ENCODE measurements around the gene ZBP1.

ZBP1 gene

GRCh38 chr20:57561356-57562279 lies 58.6 kb downstream of the ZBP1 start:
- H3K9me3 ChIP-seq (ENCODE audit: insufficient read depth, low read length), result 0 out of 2 replicates have a peak, but pooled peaks cover 8% of the 10 kb centered on the region
- DNase-seq (ENCODE audit: low read depth, low spot score), result no peak
- no peaks in the 10 kb centered on the region for H3K36me3 ChIP-seq (ENCODE audit: insufficient read depth, insufficient read length, low read length)
- H3K4me1 ChIP-seq (ENCODE audit: insufficient read depth, insufficient read length), result peaks cover 6% of the 10 kb centered on the region
- H3K4me3 ChIP-seq (ENCODE audit: insufficient read length, low read depth), result no peak overlapping the region
- no peak overlapping the region for H3K9ac ChIP-seq (ENCODE audit: insufficient read length, low read depth)
- TF ChIP-seq ZNF274 (IDR thresholded peaks at IDR 0.05; ENCODE audit: low read depth, low read length), result no peak
- no peak for TF ChIP-seq SUZ12 (IDR thresholded peaks at IDR 0.05; ENCODE audit: extremely low read depth, insufficient read depth, insufficient read length)
- TF ChIP-seq YY1 (IDR thresholded peaks at IDR 0.05; ENCODE audit: insufficient read depth, insufficient read length), result no peak
- no peaks in the 10 kb centered on the region for H3K27me3 ChIP-seq (ENCODE audit: insufficient read depth, insufficient read length)

GRCh38 chr20:57560554-57561355 lies 59.5 kb downstream of the ZBP1 start, which contains the start of gene PCK1:
TSS of gene PCK1 (plus strand) at chr20:57561110. CDS start at chr20:57561412, 302 bp downstream.
- Histone ChIP-seq H3K36me3 (ENCODE audit: insufficient read depth, insufficient read length, low read length) (no peaks in the 10 kb centered on the region), H3K27me3 (ENCODE audit: insufficient read depth, insufficient read length) (no peaks in the 10 kb centered on the region), H3K4me1 (ENCODE audit: insufficient read depth, insufficient read length) (peaks cover 6% of the 10 kb centered on the region), H3K9ac (ENCODE audit: insufficient read length, low read depth) (no peak within 1 kb of the TSS), H3K4me3 (ENCODE audit: insufficient read length, low read depth) (no peak within 1 kb of the TSS), H3K9me3 (ENCODE audit: insufficient read depth, low read length) (0 out of 2 replicates have a peak, but pooled peaks cover 8% of the 10 kb centered on the region)
- TF ChIP-seq SUZ12 (IDR thresholded peaks at IDR 0.05; ENCODE audit: extremely low read depth, insufficient read depth, insufficient read length) (no peak), YY1 (IDR thresholded peaks at IDR 0.05; ENCODE audit: insufficient read depth, insufficient read length) (no peak), ZNF274 (IDR thresholded peaks at IDR 0.05; ENCODE audit: low read depth, low read length) (no peak)
- no peak for DNase-seq (ENCODE audit: low read depth, low spot score)

- no peak for DNase-seq (ENCODE audit: low read depth, low spot score)
- Histone ChIP-seq H3K4me1 (ENCODE audit: insufficient read depth, insufficient read length) (peaks cover 6% of the 10 kb centered on the region), H3K9me3 (ENCODE audit: insufficient read depth, low read length) (0 out of 2 replicates have a peak, but pooled peaks cover 8% of the 10 kb centered on the region), H3K4me3 (ENCODE audit: insufficient read length, low read depth) (no peak overlapping the region), H3K9ac (ENCODE audit: insufficient read length, low read depth) (no peak overlapping the region), H3K36me3 (ENCODE audit: insufficient read depth, insufficient read length, low read length) (no peaks in the 10 kb centered on the region), H3K27me3 (ENCODE audit: insufficient read depth, insufficient read length) (no peaks in the 10 kb centered on the region)
- no peak for TF ChIP-seq YY1 (IDR thresholded peaks at IDR 0.05; ENCODE audit: insufficient read depth, insufficient read length)
- no peak for TF ChIP-seq SUZ12 (IDR thresholded peaks at IDR 0.05; ENCODE audit: extremely low read depth, insufficient read depth, insufficient read length)
- TF ChIP-seq ZNF274 (IDR thresholded peaks at IDR 0.05; ENCODE audit: low read depth, low read length), result no peak
Measured at GRCh38 chr20:57559658-57560553, 60.3 kb downstream of the ZBP1 start.

- Histone ChIP-seq H3K9me3 (ENCODE audit: insufficient read depth, low read length) (0 out of 2 replicates have a peak, but pooled peaks cover 8% of the 10 kb centered on the region), H3K4me3 (ENCODE audit: insufficient read length, low read depth) (no peak overlapping the region), H3K4me1 (ENCODE audit: insufficient read depth, insufficient read length) (peaks cover 6% of the 10 kb centered on the region), H3K9ac (ENCODE audit: insufficient read length, low read depth) (no peak overlapping the region), H3K27me3 (ENCODE audit: insufficient read depth, insufficient read length) (no peaks in the 10 kb centered on the region), H3K36me3 (ENCODE audit: insufficient read depth, insufficient read length, low read length) (no peaks in the 10 kb centered on the region)
- no peak for TF ChIP-seq SUZ12 (IDR thresholded peaks at IDR 0.05; ENCODE audit: extremely low read depth, insufficient read depth, insufficient read length)
- TF ChIP-seq ZNF274 (IDR thresholded peaks at IDR 0.05; ENCODE audit: low read depth, low read length), result no peak
- no peak for TF ChIP-seq YY1 (IDR thresholded peaks at IDR 0.05; ENCODE audit: insufficient read depth, insufficient read length)
- no peak for DNase-seq (ENCODE audit: low read depth, low spot score)
Measured at GRCh38 chr20:57559289-57559634, 61.0 kb downstream of the ZBP1 start.

GRCh38 chr20:57558614-57559288 lies 61.5 kb downstream of the ZBP1 start:
- Histone ChIP-seq H3K36me3 (ENCODE audit: insufficient read depth, insufficient read length, low read length) (no peaks in the 10 kb centered on the region), H3K4me3 (ENCODE audit: insufficient read length, low read depth) (no peak overlapping the region), H3K4me1 (ENCODE audit: insufficient read depth, insufficient read length) (peaks cover 6% of the 10 kb centered on the region), H3K27me3 (ENCODE audit: insufficient read depth, insufficient read length) (no peaks in the 10 kb centered on the region), H3K9ac (ENCODE audit: insufficient read length, low read depth) (no peak overlapping the region), H3K9me3 (ENCODE audit: insufficient read depth, low read length) (0 out of 2 replicates have a peak, but pooled peaks cover 8% of the 10 kb centered on the region)
- DNase-seq (ENCODE audit: low read depth, low spot score), result no peak
- TF ChIP-seq SUZ12 (IDR thresholded peaks at IDR 0.05; ENCODE audit: extremely low read depth, insufficient read depth, insufficient read length), result no peak
- TF ChIP-seq ZNF274 (IDR thresholded peaks at IDR 0.05; ENCODE audit: low read depth, low read length), result no peak
- no peak for TF ChIP-seq YY1 (IDR thresholded peaks at IDR 0.05; ENCODE audit: insufficient read depth, insufficient read length)

All from NT2/D1 (cell line).